ENCODE measurements around the gene PHACTR3.
"Not testable (repeated sequence)": the region's sequence is repeated elsewhere in the genome, so short reads cannot be mapped to it uniquely, and the experiment has no call there.

The PHACTR3 gene

GRCh38 chr20:59835448-59836395 lies 231.4 kb downstream of the PHACTR3 start:
- DNase-seq: peak; percentile 71

GRCh38 chr20:59836767-59837166 lies 232.4 kb downstream of the PHACTR3 start:
- peak; percentile 59 for DNase-seq

GRCh38 chr20:59837623-59838394 lies 233.5 kb downstream of the PHACTR3 start:
- DNase-seq: no peak

GRCh38 chr20:59839400-59839799 lies 235.1 kb downstream of the PHACTR3 start:
- no peak for DNase-seq

GRCh38 chr20:59845472-59845871 lies 241.1 kb downstream of the PHACTR3 start:
- DNase-seq: peak; percentile 44

GRCh38 chr20:59848182-59848581 lies 243.8 kb downstream of the PHACTR3 start:
- no peak for DNase-seq

GRCh38 chr20:59850018-59850641 lies 245.8 kb downstream of the PHACTR3 start:
- peak; percentile 77 for DNase-seq

- DNase-seq: not testable (repeated sequence)
Observed at GRCh38 chr20:59856526-59856925, 252.2 kb downstream of the PHACTR3 start.

- not testable (repeated sequence) for DNase-seq
Observed at GRCh38 chr20:59856941-59857340, 252.6 kb downstream of the PHACTR3 start.

- no peak for DNase-seq
Observed at GRCh38 chr20:59857966-59858365, 253.6 kb downstream of the PHACTR3 start.

- DNase-seq: no peak
Observed at GRCh38 chr20:59858425-59858824, 254.1 kb downstream of the PHACTR3 start.

GRCh38 chr20:59861401-59861800 lies 257.1 kb downstream of the PHACTR3 start:
- no peak for DNase-seq

- DNase-seq: no peak
Observed at GRCh38 chr20:59863058-59863457, 258.7 kb downstream of the PHACTR3 start.

- no peak for DNase-seq
Observed at GRCh38 chr20:59864726-59865125, 260.4 kb downstream of the PHACTR3 start.

- DNase-seq: no peak
Observed at GRCh38 chr20:59866338-59866737, 262.0 kb downstream of the PHACTR3 start.

GRCh38 chr20:59871096-59871495 lies 266.8 kb downstream of the PHACTR3 start:
- no peak for DNase-seq

- DNase-seq: no peak
Observed at GRCh38 chr20:59873409-59873808, 269.1 kb downstream of the PHACTR3 start.

GRCh38 chr20:59880198-59880597 lies 275.9 kb downstream of the PHACTR3 start:
- DNase-seq: no peak

- no peak for DNase-seq
Observed at GRCh38 chr20:59884494-59884893, 280.2 kb downstream of the PHACTR3 start.

- DNase-seq: no peak
Observed at GRCh38 chr20:59888050-59888449, 283.7 kb downstream of the PHACTR3 start.

GRCh38 chr20:59890035-59890434 lies 285.7 kb downstream of the PHACTR3 start:
- DNase-seq: not testable (repeated sequence)

GRCh38 chr20:59891581-59891980 lies 287.2 kb downstream of the PHACTR3 start:
- DNase-seq: peak; percentile 25

GRCh38 chr20:59895908-59896307 lies 291.6 kb downstream of the PHACTR3 start:
- peak; percentile 13 for DNase-seq
